NB4 (cell line): ENCODE results near the gene NHLRC4.

ENCODE experiments used
- DNase-seq: peaks from one replicate; pipeline ENCODE4 v3.0.0; 2010; ENCODE audit warnings: low read depth
- H3K4me3 ChIP-seq: one replicate; pipeline ENCODE4 v1.5.1; 2011; ENCODE audit warnings: mild to moderate bottlenecking, low read depth, low read length, moderate library complexity
- MYC ChIP-seq: IDR thresholded peaks from 2 replicates; pipeline ENCODE4 v1.6.1; 2011; ENCODE audit warnings: low read depth, low read length
- POLR2A ChIP-seq: IDR thresholded peaks from 2 replicates; pipeline ENCODE4 v1.6.1; 2011; ENCODE audit warnings: mild to moderate bottlenecking; ENCODE audit not compliant: insufficient read length; ENCODE audit errors: extremely low read depth
- TF ChIP-seq, protein P1 (sequence below): IDR thresholded peaks from 2 replicates; pipeline ENCODE4 v1.6.1; 2011; ENCODE audit warnings: low read depth, low read length
- TF ChIP-seq, protein P2 (sequence below): IDR thresholded peaks from one replicate; pipeline ENCODE4 v1.5.1; 2012; ENCODE audit warnings: low read depth, low read length

Gene NHLRC4

DNA sequence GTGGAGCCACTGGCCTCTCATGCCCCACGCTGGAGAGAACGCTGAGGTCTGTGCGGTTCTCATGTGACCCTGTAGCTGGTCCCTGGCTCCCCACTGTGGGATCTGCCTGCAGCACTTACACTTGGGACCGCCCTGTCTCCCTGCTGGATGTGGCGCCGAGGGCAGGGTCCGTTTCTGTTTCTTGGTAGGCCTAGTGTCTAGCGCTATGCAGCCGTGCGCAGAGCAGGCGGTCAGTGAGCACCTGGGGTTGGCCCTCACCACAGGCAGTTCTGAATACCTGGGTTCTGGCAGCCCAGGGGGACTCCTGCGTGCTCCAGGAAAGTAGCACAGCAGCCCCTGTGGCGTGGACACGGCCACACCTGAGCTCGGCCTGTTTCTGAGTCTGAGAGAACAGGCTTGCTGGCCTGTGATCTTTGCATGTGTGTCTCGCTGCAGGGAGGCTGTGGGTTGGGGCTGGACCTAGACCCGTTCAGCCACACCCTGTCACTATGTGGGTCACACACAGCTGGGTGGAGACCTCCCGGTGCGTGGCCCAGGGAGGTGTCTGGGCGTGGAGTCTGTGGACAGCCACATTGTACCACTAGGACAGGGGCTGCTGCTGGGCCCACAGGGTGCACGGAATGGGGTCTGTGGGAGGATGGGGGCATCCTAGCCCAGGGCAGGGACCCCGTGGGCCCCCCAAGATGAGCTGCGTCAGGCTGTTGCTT is 36.5 kb upstream of the NHLRC4 start:
- TF ChIP-seq, protein P1, sequence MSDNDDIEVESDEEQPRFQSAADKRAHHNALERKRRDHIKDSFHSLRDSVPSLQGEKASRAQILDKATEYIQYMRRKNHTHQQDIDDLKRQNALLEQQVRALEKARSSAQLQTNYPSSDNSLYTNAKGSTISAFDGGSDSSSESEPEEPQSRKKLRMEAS = no peak
- TF ChIP-seq MYC = no peak
- no peak for TF ChIP-seq POLR2A
- TF ChIP-seq, protein P2, sequence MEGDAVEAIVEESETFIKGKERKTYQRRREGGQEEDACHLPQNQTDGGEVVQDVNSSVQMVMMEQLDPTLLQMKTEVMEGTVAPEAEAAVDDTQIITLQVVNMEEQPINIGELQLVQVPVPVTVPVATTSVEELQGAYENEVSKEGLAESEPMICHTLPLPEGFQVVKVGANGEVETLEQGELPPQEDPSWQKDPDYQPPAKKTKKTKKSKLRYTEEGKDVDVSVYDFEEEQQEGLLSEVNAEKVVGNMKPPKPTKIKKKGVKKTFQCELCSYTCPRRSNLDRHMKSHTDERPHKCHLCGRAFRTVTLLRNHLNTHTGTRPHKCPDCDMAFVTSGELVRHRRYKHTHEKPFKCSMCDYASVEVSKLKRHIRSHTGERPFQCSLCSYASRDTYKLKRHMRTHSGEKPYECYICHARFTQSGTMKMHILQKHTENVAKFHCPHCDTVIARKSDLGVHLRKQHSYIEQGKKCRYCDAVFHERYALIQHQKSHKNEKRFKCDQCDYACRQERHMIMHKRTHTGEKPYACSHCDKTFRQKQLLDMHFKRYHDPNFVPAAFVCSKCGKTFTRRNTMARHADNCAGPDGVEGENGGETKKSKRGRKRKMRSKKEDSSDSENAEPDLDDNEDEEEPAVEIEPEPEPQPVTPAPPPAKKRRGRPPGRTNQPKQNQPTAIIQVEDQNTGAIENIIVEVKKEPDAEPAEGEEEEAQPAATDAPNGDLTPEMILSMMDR = no peak
- DNase-seq = no peak
- H3K4me3 ChIP-seq = no peak overlapping the region

DNA sequence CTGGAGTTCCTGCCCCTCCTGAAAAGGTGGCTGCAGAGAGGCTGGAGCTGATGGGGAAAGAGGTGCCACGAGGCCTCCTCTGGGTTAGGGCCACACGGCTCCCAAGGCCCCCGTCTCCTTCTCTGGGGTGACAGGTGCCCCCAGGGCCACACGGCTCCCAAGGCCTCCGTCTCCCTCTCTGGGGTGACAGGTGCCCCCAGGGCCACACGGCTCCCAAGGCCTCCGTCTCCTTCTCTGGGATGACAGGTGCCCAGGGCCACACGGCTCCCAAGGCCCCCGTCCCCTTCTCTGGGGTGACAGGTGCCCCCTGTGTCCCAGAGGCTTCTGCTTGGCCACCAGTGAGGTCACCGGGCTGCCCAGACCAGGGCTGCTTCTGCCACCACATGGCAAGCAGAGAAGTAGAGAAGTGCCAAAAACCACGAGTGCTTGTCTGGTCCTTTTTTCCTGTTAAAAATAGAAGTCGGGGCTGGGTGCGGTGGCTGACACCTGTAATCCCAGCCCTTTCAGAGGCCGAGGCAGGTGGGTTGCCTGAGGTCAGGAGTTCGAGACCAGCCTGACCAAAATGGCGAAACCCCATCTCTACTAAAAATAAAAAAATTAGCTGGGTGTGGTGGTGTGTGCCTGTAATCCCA is 35.2 kb upstream of the NHLRC4 start:
- TF ChIP-seq, protein P2 = no peak
- TF ChIP-seq MYC = no peak
- TF ChIP-seq, protein P1 = no peak
- no peak for TF ChIP-seq POLR2A
- DNase-seq = no peak
- no peak overlapping the region for H3K4me3 ChIP-seq

DNA sequence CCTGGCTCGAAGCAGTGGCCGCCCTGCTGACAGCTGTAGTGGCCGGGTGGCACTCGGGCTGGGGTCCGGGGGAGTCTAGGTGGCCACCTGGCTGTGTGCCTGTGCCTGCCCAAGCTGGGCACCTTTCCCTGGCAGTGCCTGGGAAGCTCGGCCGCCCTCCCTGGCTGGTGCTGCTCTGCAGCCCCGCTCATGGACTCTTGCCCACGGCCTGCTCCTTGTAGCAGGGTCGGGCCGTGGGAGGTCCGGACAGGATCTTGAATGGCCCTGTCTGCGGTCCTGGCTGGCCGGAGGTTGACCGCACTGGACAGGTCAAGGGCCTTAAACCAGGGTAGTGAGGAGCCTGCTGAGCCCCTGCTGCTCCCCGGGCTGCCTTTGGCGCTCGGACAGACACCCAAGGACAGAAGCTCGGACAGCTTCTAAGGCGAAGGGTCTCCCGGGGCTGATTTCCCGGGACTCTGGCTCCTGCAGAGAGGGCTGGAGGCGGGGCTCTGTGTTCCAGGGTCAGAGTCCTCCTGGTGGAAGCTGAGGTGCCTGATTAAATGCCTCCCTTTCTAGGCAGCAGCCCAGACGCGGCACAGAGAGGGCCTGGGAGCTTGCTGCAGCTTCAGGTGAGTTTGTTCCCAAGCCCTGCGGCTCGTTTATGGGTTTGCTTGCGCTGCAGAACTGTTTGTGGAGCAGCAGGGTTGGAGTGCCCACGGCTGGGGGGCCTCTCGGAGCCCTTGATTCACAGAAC is 33.2 kb upstream of the NHLRC4 start:
- TF ChIP-seq POLR2A (no peak), MYC (no peak)
- TF ChIP-seq, protein P2 = no peak
- TF ChIP-seq, protein P1 = no peak
- no peak overlapping the region for H3K4me3 ChIP-seq
- DNase-seq = no peak

DNA sequence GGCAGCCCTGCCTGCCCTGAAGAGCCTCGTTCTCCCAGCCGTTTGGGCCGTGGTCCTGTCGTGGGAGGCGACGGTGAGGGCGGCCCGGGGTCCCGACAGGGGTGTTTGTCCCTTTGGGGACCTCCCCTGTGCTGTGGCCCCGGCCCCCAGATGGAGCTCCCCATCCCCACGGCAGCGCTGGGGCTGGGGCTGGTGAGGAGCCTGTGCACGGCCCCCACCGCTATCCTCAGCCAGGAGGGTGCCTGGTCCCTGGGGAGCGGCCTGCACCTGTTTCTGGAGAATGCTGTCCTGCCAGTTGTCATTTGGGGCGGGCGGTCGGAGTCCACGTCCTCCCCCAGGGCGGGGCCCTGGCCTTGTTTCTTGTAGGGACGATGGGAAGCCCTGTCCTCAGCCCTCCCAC is 32.7 kb upstream of the NHLRC4 start:
- DNase-seq = no peak
- H3K4me3 ChIP-seq = no peak overlapping the region
- TF ChIP-seq, protein P1 = no peak
- TF ChIP-seq POLR2A (no peak), MYC (no peak)
- TF ChIP-seq, protein P2 = no peak

DNA sequence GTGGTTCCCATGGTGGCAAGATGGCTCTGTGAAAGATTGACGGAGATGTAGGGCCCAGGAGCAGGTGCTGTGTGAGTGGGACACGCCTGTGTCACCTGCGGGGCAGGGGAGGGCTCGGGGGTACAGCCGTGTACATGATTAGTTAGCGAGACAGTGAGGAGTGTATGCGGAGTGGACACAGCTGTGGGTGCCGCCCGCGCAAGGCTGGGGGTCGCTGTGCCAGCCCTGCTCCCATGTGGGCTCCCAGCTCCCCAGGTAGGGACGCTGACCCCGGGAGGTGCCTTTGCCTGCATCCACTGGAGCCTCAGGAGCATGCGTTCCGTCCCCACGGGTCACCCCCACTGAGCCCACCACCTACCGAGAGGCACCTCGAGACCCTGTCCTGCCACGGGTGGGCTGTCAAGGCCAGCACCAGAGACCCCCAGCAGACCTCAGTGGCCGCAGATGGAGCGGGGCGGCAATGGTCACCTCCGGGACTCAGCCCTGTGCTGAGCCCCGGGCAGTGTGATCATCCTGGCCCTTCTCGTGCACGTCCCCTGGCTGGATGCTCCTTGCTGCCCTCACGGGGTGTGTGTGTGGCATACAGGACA is 31.9 kb upstream of the NHLRC4 start:
- H3K4me3 ChIP-seq = no peak overlapping the region
- TF ChIP-seq, protein P1 = no peak
- TF ChIP-seq MYC = no peak
- no peak for DNase-seq
